ENCODE results near the gene CCDC198.

Gene CCDC198

GRCh38 chr14:57464008-57464730 is 29.5 kb downstream of the CCDC198 start:
- DNase-seq: no peak

DNA sequence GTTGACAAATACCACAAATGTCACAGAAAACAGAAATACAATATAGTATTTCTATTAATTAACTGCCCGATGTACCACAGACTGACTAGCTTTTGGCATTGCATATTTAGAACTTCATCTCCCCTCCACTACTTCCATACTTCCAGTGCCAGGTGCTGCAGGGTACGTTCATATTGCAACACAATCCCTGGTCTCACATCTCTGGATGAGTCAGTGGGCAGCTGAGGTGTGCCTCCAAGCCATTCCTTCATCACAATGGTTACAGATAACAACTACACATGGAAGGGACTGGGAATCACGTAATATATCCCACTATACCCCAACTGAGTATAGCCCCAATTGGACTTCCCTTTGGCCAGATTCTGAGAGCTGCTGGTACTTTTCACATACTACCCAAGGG is 31.1 kb downstream of the CCDC198 start:
- DNase-seq: no peak

DNA sequence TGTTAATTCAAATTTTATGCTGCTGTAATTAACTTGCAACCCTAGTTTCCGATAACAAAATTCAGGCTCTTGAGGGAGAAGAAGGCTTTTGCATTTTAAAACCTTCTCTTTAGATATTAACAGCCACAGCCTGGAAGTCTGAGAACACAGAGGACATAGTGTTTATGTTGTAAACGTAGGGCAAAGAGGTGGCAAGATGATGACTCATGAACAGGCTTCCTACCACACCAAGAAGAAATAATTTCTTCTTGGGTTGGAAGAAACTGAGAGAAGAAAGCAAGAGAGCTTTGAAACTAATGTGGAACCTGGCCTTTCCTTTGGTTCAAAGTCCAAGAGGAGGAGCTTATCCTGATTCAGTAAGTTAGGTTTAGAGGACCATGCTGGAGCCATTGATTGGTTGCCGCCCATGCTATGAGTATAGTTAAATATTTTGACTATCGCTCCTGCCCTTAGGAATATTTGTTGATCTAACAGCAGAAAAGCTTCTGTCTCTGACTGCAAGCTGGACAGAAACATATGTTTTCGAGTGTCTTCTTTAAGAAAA is 31.8 kb downstream of the CCDC198 start:
- no peak for DNase-seq

- no peak for DNase-seq
Measured at GRCh38 chr14:57435923-57436322, 57.7 kb downstream of the CCDC198 start.

DNA sequence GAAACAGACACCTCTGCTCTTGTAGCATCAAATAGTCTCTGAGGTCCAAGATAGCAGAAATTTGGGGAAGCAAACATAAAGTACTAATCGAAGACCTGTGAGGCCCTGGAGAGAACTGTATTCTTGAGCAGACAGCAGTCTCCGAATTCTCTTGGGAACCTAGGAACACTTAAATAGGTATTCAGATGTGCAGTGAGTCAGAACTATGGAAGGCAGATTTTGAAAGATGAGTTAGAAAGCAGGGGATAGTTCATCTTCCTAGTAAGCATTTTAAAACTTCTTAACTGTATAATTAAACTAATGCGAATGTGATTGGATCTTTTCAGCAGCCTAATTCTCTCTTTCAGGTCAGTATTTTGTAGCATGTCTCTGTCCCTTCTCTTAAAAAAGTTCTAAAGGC is 72.7 kb downstream of the CCDC198 start:
- no peak for DNase-seq

DNA sequence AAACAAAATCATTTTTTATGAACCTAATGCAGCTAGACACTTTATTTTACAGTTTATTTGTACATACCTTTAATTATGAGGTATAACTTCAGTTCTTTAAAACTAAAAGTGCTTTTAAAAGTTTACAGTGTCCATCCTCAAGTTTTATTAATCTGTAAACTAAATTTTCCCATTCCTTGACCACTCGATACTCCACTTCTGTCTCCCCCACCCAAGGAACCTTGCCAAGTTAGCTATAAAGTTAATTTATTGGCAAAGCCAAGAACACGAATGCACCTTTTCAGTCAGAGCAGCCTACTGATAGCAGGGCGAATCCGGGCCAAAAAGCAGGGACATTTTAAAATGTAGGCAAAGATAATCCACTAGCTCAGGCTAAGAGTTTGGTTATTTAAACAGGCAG is 73.6 kb downstream of the CCDC198 start:
- no peak for DNase-seq
